Activated T-cell treated with anti-CD3 and anti-CD28 coated beads, Interleukin-2, amount 50 U/mL, for 1 hour (primary cell): Measurements from ENCODE around the gene CEP55.

ENCODE experiments used
- DNase-seq: peaks from one replicate; pipeline ENCODE4 v3.0.0-alpha.2; 2020

The CEP55 gene

DNA sequence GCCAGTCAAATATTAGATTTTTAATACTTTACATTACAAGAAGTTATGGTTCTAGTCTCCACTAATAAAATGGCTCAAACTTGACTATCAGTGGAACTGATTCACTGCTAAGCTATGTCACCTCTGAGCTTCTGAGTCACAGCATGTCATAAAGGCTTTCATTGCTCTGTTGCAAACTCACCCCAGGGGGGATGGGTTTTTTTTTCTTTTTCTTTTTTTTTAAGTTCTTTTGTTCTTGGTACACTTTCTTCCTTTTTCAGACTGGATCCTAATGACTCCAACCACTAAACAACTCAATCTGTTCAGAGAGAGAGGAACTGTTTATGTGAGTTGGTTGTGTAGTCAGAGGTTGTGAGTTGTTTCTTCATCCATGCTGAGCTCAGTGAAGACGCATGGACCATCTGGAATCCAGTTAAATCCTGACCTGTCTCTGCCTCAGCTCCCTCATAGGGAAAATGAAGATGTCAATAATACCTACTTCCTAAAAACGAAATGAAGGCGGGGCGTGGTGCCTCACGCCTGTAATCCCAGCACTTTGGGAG lies 25.2 kb upstream of the CEP55 start:
- DNase-seq, result no peak

DNA sequence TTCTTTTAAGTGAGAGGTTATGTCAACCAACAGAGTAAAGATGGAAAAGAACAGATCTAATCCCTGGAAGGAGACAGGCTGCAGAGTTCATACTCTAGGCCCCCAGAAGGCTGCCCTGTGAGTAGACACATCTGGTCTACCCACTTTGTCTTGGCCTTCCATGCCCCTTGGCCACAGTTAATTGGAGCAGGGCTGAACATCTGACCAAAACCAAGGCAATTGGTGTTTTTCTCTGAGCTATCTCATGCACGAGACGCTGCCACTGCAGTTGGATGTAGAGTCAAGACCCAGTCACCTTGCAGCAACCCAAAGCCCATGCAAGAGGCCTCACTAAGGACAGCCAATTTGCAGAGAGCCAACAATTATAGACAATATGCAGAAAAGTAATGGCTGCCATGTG lies 23.3 kb upstream of the CEP55 start:
- DNase-seq, result no peak

DNA sequence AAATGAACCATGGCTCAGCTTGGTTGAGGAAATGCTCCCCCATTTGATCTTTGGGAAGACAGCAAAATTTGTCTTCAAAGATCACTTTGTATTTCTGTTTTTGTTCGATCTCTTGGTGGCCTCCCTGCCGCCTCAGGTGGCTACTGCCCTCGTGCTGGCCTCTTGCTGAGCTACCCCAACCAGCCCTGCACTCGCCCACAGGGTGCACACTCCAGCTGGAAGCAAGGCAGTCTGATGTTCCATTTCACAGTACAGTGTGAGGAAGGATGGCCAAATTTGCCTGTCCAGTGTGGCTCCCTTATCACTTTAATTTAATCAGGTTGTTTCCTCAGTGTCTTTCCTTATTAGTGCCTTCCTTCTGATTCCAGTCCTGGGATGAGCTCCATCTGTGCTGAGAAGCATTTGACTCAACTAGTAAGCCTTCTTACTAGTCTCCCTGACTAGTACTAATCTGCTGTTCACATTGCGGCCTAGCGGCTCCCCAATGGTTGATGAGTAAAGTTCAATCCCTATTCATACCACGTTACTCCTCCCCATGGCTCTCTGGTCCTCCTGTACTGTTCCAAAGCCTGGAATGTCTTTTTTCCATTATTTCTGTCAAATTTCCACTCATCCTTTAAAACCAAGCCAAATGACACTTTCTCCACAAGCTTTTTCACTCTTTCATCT lies 22.5 kb upstream of the CEP55 start:
- no peak for DNase-seq

DNA sequence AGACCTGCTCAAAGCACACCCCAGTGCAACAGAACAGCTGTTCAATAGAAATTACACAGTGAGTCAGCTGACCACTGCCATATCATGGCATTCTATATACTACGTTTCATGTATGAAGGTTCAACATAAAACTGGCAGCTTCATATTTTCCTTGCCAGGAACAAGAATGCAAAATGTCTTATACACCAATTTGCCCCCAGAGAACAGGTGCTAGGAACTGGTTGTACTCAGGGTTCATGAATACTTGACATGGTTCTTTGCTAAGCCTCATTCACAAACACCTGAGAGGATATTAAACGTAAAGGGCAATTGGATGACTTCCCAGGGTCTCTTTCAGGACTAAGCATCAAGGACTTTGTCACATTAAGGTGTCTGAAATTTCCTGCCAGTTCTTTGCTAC lies 21.2 kb upstream of the CEP55 start:
- DNase-seq, result no peak

DNA sequence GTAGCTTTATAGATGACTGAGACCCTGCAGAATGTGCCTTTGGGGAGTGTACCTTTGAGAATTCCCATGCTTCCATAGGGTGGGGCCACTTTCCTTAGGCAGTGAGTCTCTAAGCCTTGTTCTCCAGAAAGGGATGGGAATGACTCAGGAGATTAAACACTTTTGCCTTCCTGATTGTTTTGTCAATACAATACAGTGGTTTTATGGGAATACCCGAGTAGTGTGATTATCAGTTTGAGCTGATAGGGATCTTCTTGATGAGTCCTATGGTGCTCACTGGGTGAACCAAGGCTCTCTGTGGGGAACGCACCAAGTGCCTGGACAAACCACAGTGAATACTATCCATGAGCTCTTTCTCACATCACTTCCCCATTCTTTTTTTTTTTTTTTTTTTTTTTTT lies 20.5 kb upstream of the CEP55 start:
- no peak for DNase-seq

DNA sequence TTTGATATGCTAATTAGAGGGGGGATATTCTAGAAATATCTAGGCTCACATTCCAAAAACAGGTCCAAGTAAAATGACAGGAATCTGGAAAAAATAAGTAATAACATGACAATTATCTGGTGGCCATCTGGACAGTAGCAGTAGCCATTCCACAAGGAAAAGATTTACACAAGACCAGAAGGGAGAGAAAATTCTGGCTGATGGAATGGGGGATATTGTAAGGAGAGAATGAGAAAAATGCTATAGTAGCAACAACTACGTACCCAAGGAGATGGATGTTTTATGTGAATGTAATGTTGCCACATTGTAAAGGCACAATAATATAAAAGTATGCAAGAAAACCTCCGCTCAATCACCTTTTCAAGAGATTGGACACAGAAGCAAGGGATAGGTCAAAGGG lies 19.7 kb upstream of the CEP55 start:
- DNase-seq, result no peak

DNA sequence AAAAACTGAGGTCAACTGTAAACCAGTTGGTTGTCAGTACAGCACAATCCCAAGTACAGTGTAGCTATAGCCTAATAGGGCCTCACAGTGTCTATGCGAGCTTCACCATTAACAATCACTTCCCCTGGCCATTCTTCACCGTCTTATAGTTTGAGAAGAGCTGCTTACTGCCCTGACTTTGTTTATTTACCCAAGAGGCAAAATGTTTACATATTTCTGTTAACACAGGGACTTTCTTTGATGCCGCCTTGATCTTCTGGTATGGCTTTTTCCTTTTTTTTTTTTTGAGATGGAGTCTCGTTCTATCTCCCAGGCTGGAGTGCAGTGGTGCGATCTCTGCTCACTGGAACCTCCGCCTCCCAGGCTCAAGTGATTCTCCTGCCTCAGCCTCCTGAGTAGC lies 17.5 kb upstream of the CEP55 start:
- DNase-seq, result no peak

DNA sequence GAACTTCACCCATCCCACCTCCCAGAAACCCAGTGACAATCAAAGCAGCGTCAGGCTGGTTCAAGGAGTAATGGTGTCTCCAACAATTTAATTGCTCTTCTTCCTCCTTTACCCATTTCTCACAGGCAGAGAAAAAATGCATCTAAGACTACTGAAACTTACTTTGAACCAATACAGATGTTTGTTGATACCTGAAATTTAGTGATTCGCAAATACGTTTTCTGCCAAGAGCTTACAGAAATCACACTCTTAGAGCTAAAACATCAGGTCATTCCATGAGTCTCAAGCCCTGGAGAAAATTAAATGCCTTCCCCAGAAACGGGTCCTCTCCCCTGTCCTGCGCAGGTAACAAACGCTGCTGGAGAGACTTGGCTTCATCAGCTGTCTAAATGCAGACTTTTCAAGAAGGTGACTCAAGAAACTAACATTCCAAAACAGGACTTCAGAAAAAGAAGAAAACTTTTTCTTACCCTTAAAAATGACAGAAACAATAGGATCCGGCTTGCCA lies 14.7 kb upstream of the CEP55 start:
- no peak for DNase-seq

DNA sequence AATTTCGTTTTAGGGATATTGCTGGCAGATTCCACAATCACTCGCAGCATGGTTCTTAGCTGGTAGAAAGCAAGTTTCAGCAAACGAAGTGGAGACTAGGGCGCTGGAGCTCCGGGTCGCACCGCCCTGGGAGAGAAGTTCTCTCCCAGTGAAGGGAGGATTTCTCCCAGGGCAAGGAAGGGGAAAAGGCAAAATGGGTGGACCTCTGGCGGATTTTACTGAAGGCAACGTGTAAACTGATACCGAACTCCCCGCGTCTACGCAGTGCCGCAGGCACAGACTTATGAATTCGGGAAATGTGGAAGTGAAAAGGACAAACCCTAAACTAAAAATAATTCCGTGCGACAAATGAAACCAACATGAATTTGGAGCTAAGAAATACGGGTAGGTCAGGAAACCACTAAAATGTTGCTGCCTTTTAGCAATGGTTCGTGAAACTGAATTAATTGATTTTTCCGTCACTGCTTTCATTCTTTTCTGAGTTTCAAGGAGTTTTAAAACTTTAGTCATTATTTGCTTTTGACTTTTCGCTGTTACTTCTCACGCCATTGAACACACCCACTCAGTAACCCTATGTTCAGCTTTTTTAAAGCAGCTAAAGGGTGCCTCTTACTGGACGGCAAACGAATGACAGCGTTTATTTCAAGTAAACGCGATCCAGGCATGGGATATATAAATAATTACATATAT lies 14.1 kb upstream of the CEP55 start, which contains the start of gene MYOF:
Gene MYOF (minus strand): TSS at position 190 of the 690 bp plus-strand sequence. CDS start 140 bp downstream, at position 50.
- no peak for DNase-seq

DNA sequence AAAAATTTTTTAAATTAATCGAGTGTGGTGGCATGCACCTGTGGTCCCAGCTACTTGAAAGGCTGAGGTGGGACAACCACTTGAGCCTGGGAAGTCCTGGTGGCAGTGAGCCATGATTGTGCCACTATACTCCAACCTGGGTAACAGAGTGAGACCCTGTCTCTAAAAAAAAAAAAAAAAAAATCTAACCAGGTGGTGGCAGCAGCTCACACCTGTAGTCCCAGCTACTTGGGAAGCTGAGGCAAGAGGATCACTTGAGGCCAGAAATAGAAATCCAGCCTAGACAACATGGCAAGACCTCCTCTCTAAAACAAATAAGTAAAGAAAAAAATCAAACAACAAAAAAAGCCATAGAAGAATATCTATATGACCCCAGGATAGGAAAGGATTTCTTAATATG lies 10.7 kb upstream of the CEP55 start:
- DNase-seq, result no peak

DNA sequence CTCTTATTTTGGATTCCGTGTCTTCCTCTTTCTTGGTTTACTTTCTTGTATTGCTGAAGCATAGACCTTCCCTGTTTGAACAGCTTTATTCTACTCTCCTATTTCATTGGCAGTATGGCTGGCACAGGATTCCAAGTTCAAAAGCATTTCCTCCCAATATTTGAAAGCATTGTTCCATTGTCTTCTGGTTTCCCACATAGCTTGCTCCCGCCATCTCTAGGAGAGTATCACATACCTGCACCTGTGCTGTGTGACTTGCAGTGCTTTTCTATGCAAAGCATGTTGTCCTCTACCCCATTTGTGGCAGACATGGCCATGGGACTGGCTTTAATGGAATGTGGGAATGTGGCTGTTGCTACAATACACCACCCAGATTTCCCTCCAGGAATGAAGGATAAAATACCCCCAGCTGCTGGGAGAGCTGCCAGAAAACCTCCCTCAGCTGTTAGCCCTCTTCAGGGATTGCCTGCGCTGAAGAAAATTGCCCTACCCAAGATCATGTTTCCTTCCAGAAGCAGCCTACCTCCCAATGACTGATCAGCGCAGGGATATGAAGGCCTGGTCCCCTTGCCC lies 7.4 kb upstream of the CEP55 start:
- DNase-seq, result no peak

DNA sequence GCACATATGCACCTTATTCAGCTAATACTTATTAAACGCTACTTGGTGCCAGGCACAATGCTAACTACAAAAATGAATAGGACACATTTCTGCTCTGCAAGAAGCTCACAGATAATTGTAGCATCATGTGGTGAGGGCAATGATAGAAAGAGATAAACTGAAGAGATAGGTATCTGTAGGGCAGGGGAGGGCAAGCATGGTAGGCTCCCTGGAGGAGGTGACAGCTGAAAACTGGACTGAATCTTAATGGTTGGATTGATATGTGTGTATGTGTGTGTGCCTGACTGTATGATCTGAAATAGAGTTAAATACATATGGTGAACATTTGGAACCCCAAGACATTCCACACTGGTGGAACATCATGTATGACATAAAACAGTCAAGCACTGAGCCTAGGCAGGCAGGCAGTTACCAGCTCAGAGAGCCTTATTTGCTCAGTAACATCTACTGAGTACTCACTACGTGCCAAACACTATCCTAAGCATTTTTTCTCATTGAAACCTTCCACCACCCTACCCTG lies 4.8 kb upstream of the CEP55 start:
- DNase-seq, result no peak

DNA sequence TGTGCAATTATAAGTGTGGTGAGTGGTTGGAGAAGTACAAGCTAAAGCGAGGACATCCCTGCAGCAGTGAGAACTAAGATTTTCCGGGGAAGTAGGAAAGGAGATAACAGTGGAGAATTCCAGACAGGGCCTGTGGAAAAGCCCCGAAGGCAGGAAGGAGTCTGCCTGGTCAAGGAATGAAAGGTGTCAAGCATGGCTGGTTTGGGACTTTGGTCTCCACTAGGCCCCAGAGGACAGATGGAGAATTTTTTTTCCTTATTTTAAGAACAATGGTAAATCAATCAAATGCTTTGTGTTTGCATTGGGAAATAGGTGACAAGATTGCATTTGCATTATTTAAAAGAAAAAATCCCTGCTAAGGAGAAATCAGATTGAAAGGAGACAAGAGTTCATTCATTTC lies 3.2 kb upstream of the CEP55 start:
- no peak for DNase-seq

DNA sequence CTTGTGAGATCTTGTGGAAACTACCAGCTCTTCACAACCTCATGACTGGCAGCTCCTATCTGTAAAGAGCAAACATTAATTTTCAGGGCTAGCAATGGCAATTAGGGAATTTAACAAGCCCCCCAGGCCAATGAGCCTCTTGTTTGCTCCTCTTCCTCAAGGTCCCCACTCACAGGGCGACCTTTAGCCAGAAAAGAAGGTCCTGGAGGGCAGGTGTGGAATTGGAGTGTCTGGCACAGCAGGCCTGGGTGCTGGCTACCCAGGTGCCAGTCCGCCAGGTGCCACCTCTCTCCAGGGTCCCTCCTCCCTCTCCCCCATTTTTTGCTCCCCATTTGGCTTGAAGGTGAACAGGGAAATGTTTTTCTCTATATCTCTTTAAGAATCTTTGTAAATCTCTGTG lies 1.9 kb upstream of the CEP55 start:
- no peak for DNase-seq

DNA sequence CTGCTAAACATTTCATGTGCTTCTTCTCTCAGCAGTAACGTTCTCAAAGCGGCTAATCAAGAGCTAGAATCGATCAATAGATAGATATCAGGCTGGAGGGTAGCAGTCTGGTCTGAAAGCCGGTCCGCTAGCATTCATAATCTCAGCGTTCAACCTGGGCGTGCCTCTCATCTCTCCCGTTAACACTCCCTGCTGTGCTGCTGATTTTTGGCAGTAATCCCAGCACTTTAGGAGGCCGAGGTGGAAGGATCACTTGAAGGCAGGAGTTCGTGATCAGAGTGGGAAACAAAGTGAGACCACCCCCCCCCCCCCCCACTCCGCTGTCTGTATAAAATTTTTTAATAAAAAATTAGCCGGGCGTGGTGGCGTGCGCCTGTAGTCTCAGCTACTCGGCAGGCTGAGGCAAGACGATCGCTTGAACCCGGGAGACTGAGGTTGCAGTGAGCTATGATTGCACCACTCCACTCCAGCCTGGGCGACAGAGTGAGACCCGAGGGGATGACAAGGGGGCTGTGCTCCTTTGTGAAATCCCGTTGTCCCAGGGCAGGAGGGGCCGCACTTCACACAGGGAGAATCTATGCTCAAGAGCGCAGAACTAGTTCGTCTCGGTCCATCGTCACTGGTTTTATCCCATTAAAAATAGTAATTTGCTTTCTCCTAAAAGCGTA lies 624 bp upstream of the CEP55 start:
- no peak for DNase-seq

DNA sequence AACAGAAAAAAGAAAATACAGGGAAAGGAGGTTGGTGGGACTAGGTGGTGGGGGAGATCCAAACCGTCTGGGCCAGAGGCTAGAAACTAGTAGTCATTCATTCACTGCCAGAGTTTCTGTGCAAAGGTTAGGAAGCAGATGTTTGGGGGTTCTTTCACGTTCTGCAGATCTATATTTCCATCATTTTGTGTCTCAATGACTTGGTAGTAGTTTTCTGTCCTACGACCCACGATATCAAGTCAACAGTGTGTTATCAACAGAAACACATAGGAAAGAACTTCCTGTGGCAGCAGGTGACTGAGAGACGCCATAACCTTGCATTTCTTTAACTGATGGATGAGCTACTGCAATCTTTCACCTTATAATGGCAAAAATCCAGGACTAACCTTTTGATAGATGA lies 1.8 kb downstream of the CEP55 start:
- no peak for DNase-seq

DNA sequence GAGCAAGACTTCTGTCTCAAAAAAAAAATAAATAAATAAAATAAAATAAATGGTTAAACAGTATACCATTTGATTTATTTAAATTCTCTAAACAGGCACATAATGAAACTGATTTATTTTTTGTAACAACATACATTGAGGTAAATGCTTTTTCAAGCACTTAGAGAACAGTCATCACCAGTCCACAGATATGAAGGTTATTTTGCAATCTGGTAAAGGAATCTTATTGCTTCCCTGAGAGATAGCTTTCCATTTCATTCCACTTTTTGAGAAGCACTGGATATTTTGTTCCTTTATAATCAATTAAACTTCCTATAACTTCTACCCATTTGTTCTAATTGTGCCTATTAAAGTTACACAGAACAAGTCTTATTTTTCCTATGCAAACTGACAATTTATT lies 5.2 kb downstream of the CEP55 start:
- DNase-seq, result no peak

DNA sequence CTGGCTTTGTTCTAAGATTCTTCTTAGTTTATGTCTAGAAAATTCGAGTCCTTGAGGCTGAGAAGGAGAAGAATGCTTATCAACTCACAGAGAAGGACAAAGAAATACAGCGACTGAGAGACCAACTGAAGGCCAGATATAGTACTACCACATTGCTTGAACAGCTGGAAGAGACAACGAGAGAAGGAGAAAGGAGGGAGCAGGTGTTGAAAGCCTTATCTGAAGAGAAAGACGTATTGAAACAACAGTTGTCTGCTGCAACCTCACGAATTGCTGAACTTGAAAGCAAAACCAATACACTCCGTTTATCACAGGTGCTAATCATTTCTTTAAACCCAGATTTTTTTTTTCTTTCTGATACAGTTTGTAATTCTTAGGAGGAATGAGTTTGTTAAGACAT lies 6.7 kb downstream of the CEP55 start:
- DNase-seq, result no peak

DNA sequence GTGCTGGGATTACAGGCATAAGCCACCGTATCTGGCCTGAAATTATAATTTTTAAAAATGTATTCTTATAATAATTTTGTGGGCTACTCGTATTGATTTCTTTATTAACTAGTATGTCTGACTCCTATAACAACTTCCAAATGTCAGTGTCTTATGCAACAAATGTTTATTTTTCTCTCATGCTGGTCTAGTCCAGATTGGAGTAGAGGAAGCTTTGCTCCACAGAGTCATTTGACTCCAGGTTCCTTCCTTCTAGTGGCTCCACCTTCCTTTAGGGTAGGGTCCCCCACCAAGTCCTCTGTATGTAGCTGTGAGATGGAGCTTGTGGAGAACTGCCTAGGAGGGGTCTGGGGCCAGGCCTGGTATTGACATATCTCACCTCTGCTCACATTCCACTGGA lies 8.7 kb downstream of the CEP55 start:
- no peak for DNase-seq

DNA sequence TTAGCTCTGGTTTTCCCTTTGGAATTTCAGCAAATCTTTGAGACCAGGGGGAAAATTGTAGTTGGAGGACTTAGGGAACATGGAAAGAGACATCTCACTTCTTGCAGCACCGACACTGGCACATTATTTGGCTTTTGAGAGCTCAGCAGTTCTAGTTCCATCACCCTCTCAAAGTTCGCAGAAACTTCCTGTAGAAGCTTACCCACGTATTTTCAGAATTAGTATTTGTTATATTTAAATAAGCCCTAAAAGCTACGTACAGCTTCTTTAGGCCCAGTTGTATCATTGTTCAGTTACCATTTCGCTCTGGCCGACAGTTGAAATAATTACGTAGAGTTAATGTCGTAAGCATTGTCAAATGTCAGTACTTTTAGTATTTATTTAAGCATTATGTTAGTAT lies 13.4 kb downstream of the CEP55 start:
- DNase-seq, result no peak

DNA sequence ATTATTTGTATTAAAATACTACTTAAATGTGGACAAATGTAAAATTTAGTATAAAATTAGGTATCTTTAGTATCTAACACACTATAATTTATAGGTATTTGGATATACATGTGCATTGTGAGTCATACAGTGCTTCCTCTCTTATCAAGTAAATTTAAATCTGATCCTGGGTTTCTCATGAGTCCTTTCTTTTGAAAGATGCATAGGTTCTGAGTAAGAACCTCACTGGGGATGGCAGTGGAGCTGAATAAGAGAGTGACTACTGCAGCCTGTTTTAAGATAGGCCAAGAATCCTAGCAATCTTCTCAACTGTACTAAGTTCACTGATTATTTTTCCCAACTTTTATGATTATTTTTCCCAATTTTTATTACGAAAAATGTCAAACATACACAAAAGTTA lies 16.2 kb downstream of the CEP55 start:
- DNase-seq, result no peak

DNA sequence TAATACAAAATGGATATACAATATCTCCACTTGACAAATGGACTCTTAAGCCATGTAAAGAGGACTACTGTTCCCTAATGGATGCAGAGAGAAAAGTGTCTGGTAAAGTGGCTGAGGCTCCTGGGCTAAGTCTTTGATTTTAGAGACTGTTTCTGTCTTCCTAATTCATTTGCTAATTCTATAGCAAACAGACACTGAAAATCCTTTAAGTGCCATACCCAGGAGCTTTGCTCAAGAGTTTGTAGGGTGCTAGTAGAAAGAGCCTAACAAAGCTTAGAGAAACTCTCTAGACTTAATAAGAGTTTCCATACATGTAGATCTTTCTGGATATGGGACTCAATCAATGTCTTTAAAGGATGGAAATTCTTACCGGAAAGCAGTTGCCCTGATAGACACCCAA lies 16.7 kb downstream of the CEP55 start:
- DNase-seq, result no peak

DNA sequence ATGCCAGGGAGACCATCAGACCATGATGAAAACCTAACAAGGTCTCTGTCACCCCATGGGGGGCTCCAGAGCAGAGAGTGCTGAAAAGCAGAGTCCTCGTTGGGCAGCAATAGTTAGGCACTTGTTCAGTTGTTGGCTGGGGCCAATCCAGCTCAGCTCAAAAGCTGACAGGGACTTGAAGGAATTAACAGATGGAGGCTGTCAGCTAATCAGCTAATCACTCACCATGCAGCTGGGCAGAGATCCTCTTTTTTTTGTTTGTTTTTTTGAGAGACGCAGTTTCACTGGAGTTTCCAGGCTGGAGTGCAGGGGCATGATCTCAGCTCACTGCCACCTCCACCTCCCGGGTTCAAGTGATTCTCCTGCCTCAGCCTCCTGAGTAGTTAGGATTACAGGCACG lies 18.1 kb downstream of the CEP55 start:
- DNase-seq, result no peak
